HG03045 (cell line): ENCODE data around the gene TMEM121B.

Experiments
- ATAC-seq: cut with Tn5 transposase; IDR thresholded peaks from one replicate; pipeline ENCODE4 v1.9.1; 2021; ENCODE audit warnings: mild to moderate bottlenecking, moderate library complexity; ENCODE audit not compliant: unreplicated experiment

TMEM121B gene

DNA sequence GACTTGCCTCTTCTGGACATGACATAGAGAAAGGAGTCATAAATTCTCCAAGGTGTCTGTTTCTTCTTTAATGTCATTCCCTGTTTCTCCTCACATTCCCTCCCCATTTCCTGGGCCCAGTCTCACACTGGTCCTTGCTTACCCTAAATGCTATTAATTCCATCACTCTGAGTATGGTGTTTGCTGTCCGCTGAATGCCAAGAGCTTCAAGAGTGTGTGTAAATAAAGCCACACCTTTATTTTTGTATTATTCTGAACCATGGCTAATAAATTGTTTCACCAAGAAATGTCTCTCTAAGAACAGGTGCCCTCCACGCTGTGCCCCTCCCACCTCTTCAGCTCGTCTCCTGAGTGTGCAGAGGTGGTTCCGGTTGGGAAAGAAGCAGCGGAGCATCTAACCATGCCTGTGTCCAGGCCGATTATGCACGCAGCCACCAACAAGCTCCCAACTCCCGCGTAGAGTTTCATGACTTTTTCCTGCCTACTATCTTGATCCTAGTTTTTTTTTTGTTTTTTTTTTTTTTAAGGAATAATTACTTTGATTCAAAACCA lies 8.6 kb downstream of the TMEM121B start:
- no peak for ATAC-seq

GRCh38 chr22:17110791-17111550 lies 10.2 kb downstream of the TMEM121B start:
- ATAC-seq, result no peak

- ATAC-seq, result no peak
Observed at GRCh38 chr22:17109976-17110375, 11.2 kb downstream of the TMEM121B start.

GRCh38 chr22:17109113-17109865 lies 11.9 kb downstream of the TMEM121B start:
- ATAC-seq, result no peak

DNA sequence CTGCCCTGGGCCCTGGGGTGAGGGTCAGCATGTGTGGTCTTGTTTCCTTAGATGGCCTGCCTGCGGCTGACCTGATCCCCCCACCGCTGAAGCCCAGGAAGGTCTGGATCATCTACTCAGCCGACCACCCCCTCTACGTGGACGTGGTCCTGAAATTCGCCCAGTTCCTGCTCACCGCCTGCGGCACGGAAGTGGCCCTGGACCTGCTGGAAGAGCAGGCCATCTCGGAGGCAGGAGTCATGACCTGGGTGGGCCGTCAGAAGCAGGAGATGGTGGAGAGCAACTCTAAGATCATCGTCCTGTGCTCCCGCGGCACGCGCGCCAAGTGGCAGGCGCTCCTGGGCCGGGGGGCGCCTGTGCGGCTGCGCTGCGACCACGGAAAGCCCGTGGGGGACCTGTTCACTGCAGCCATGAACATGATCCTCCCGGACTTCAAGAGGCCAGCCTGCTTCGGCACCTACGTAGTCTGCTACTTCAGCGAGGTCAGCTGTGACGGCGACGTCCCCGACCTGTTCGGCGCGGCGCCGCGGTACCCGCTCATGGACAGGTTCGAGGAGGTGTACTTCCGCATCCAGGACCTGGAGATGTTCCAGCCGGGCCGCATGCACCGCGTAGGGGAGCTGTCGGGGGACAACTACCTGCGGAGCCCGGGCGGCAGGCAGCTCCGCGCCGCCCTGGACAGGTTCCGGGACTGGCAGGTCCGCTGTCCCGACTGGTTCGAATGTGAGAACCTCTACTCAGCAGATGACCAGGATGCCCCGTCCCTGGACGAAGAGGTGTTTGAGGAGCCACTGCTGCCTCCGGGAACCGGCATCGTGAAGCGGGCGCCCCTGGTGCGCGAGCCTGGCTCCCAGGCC lies 12.7 kb downstream of the TMEM121B start:
- ATAC-seq, result no peak

- no peak for ATAC-seq
Observed at GRCh38 chr22:17107547-17107810, 13.7 kb downstream of the TMEM121B start.

- no peak for ATAC-seq
Observed at GRCh38 chr22:17106785-17107546, 14.2 kb downstream of the TMEM121B start.

- ATAC-seq, result no peak
Observed at GRCh38 chr22:17106161-17106784, 14.9 kb downstream of the TMEM121B start.

DNA sequence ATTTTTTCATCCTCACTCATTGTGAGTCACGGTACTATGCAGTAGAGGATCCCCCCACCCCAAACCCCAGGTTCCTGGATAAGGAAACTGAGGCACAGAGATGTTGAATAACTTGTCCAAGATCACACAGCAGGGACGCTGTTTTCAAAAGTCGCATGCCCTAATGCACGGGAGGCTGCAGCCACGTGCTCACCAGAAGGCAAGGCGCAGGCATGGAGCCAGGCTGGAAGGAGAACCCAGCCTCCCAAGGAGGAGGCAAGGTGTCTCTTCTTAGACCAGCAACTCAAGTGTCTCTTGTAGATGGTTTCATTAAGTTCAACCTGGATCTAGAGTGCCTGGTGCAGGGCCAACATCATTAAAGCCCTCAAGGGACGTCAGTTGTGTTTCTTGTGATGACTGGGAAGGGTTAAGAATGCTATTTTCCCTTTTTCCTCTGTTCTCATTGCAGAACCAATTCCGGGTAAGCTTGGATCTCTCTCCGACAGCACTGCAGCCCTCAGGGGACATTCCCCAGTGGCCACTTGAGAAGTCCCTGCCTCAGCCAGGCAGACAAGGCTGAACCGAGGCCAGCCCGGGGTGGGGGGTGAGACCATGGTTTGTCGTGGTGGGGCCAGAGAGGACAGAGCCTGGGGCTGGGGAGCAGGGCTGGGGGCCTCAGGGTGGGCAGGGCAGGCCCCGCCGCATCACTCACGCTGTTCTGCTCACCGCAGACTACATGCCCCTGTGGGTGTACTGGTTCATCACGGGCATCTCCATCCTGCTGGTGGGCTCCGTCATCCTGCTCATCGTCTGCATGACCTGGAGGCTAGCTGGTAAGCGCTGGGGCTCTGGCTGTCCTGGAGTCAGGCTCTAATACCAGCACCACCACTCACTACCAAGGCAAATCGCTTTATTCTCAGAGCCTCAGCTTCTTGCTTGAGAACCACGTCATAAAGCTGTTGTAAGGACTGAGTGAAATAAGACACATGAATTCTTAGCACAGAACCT lies 15.7 kb downstream of the TMEM121B start:
- no peak for ATAC-seq

- no peak for ATAC-seq
Observed at GRCh38 chr22:17104336-17104935, 16.7 kb downstream of the TMEM121B start.

GRCh38 chr22:17103351-17103750 lies 17.8 kb downstream of the TMEM121B start:
- ATAC-seq, result no peak

DNA sequence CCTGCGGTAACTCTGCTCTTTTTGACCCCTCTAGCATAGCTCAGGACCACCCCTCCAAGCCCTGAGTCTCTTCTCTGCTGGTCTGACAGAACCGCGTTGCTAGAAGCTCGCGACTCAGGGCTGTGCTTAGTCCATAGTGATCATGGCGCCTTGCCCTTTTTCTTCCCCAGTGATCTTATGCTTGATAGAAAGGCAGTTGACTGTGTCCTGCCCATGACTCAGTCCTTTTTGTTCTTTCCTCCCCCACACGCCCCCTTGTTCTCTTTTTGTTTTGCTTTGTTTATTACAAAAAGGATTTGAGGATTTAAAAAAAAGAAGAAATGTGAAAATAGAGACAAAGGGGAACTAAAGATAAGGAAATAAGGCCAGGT lies 18.9 kb downstream of the TMEM121B start:
- no peak for ATAC-seq

- no peak for ATAC-seq
Observed at GRCh38 chr22:17101475-17102296, 19.5 kb downstream of the TMEM121B start.

DNA sequence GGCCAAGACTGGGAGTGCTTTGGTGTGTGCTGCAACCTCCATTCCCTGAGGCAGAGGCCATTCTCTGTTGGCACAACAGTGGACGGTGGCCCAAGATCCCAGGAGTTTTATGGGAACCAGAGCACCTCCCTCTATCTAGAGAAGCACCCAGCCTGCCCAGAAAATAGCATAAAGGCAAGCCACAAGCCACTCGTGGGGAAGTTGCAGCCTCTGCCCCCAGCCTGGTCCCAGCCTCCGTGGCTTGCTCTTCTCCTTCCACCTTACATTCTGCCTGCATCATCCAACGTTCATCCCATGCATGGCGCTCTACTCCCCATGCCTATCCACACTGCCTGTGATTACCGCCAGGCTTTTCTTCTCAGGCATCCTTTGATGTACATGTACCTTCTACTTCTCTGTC lies 20.5 kb downstream of the TMEM121B start:
- ATAC-seq, result no peak

DNA sequence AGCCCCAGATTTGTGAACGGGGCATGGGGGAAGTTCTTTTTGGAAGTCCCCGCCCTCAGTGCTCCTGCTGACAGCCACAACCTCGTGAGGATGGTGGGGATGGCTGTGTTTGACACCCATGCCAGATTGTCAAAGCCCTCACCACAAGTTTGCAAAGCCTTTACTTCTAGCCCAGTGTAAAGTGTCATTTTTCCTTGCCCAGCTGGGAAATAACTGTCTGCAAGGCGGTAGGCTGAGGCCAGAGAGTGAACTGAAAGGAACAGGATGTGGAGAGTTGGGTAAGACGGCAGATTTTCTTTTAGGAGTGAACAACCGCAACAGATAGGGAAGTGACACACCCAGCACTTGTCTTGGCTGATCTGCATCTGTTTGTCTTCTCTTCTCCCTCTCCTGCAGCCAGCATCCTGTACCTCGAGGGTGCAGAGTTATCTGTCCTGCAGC lies 22.8 kb downstream of the TMEM121B start:
- no peak for ATAC-seq

GRCh38 chr22:17097701-17098100 lies 23.5 kb downstream of the TMEM121B start:
- no peak for ATAC-seq

GRCh38 chr22:17097062-17097461 lies 24.1 kb downstream of the TMEM121B start:
- no peak for ATAC-seq

- ATAC-seq, result no peak
Observed at GRCh38 chr22:17096071-17096470, 25.1 kb downstream of the TMEM121B start.
